ENCODE measurements around the gene CYP1B1. TPM values are rescaled to one million over a fixed set of nuclear protein-coding genes. Genes with fewer than 3 reads are reported as not detected.

The CYP1B1 gene
- polyA plus RNA-seq, 3 donors, result 63.2 to 250 (median 162) TPM

GRCh38 chr2:38070438-38070837, 5.5 kb downstream of the CYP1B1 start:
- no peak overlapping the region for H3K27ac ChIP-seq (ENCODE audit: low read depth in 1 of 2, low read length in 2 of 2)
- TF ChIP-seq CTCF (IDR thresholded peaks at IDR 0.05), result no peak
- peaks cover 56 to 79% of the 10 kb centered on the region in 2 donors for H3K36me3 ChIP-seq (replicated peaks in 1 of 2; ENCODE audit: control insufficient read depth in 1 of 2, insufficient read depth in 2 of 2, low read length in 2 of 2)
- H3K79me2 ChIP-seq (ENCODE audit: insufficient read depth, low read length), result peaks cover 61% of the 10 kb centered on the region
- DNase-seq, result no peak
- Mint-ChIP-seq H3K4me1 (peaks cover 77% of the 10 kb centered on the region), H3K36me3 (peaks cover 77 to 85% of the 10 kb centered on the region in 2 donors), H3K9me3 (peaks cover 0 to 15% (median 8%) of the 10 kb centered on the region in 7 donors), H3K27ac (no peak overlapping the region), H3K27me3 (ENCODE audit: low read depth in 3 of 3) (peaks cover 33 to 39% (median 36%) of the 10 kb centered on the region in 3 donors), H3K4me3 (peak overlapping the region; percentile 12 to 80)
- peaks cover 0 to 32% of the 10 kb centered on the region in 2 donors for H3K27me3 ChIP-seq (ENCODE audit: control insufficient read depth in 2 of 2, insufficient read depth in 2 of 2, low read length in 2 of 2)
- peaks cover 88% of the 10 kb centered on the region for H4K20me1 ChIP-seq (ENCODE audit: insufficient read depth, low read length)
- peak overlapping the region; percentile 95 for H3K4me2 ChIP-seq (replicated peaks; ENCODE audit: extremely low read depth, low read length, poor library complexity, severe bottlenecking)
- intact Hi-C loops (cut with micrococcal nuclease), result no loop called here
- no peak overlapping the region for H2AFZ ChIP-seq (ENCODE audit: insufficient read depth, low read depth, low read length, poor library complexity, severe bottlenecking)
- no peak overlapping the region for H3K9ac ChIP-seq (ENCODE audit: insufficient read depth, low read length, poor library complexity, severe bottlenecking)
- WGBS (ENCODE audit: insufficient coverage), result 61% methylated on average over 3 of the region's 3 CpGs
- peaks cover 71 to 80% of the 10 kb centered on the region in 2 donors for H3K4me1 ChIP-seq (ENCODE audit: control insufficient read depth in 1 of 2, insufficient read depth in 2 of 2, low read length in 2 of 2)
- H3K4me3 ChIP-seq (replicated peaks in 1 of 3; ENCODE audit: low read depth in 2 of 3, low read length in 3 of 3), result peak overlapping the region in 1 of 3 experiments; percentile 93
- H3K9me3 ChIP-seq (replicated peaks in 1 of 2; ENCODE audit: control insufficient read depth in 1 of 2, insufficient read depth in 1 of 2, low read length in 2 of 2), result no peaks in the 10 kb centered on the region

- no peak overlapping the region for H3K27ac Mint-ChIP-seq
- H3K4me2 ChIP-seq (replicated peaks; ENCODE audit: extremely low read depth, low read length, poor library complexity, severe bottlenecking), result peak overlapping the region; percentile 95
These were observed 7.7 kb downstream of the CYP1B1 start for GRCh38 chr2:38068234-38068633.

More at GRCh38 chr2:38068234-38068633, 7.7 kb downstream of the CYP1B1 start:
- no peak overlapping the region for H2AFZ ChIP-seq (ENCODE audit: insufficient read depth, low read depth, low read length, poor library complexity, severe bottlenecking)
- no peak overlapping the region for H3K9ac ChIP-seq (ENCODE audit: insufficient read depth, low read length, poor library complexity, severe bottlenecking)
- Mint-ChIP-seq H3K27me3 (ENCODE audit: low read depth in 3 of 3) (peaks cover 21 to 23% (median 22%) of the 10 kb centered on the region in 3 donors), H3K9me3 (peaks cover 0 to 6% (median 0%) of the 10 kb centered on the region in 7 donors), H3K4me3 (peak overlapping the region in 1 of 2 donors; percentile 58), H3K36me3 (peaks cover 86 to 92% of the 10 kb centered on the region in 2 donors), H3K4me1 (peaks cover 69% of the 10 kb centered on the region)
- whole genome bisulfite sequencing (ENCODE audit: insufficient coverage), result 90% methylated on average over 3 of the region's 4 CpGs
- intact Hi-C loops (cut with micrococcal nuclease), result no loop called here
- peaks cover 54 to 59% of the 10 kb centered on the region in 2 donors for H3K4me1 ChIP-seq (ENCODE audit: control insufficient read depth in 1 of 2, insufficient read depth in 2 of 2, low read length in 2 of 2)
- peaks cover 0 to 27% of the 10 kb centered on the region in 2 donors for H3K27me3 ChIP-seq (ENCODE audit: control insufficient read depth in 2 of 2, insufficient read depth in 2 of 2, low read length in 2 of 2)
- H3K36me3 ChIP-seq (replicated peaks in 1 of 2; ENCODE audit: control insufficient read depth in 1 of 2, insufficient read depth in 2 of 2, low read length in 2 of 2), result peaks cover 59 to 95% of the 10 kb centered on the region in 2 donors
- peak overlapping the region in 1 of 3 experiments; percentile 37 for H3K4me3 ChIP-seq (replicated peaks in 1 of 3; ENCODE audit: low read depth in 2 of 3, low read length in 3 of 3)
- no peak overlapping the region for H3K27ac ChIP-seq (ENCODE audit: low read depth in 1 of 2, low read length in 2 of 2)
- H4K20me1 ChIP-seq (ENCODE audit: insufficient read depth, low read length), result peaks cover 92% of the 10 kb centered on the region
- no peak for TF ChIP-seq CTCF (IDR thresholded peaks at IDR 0.05)
- no peaks in the 10 kb centered on the region for H3K9me3 ChIP-seq (replicated peaks in 1 of 2; ENCODE audit: control insufficient read depth in 1 of 2, insufficient read depth in 1 of 2, low read length in 2 of 2)
- H3K79me2 ChIP-seq (ENCODE audit: insufficient read depth, low read length), result peaks cover 39% of the 10 kb centered on the region
- DNase-seq, result no peak
